Hepatocyte (in vitro differentiated cells): ENCODE data around the gene DNAJC25.

ENCODE experiments used
- CTCF ChIP-seq: fragments of 200-600 bp; sonication (generic); IDR thresholded peaks from 2 replicates; pipeline ENCODE4 v1.5.1; 2016; ENCODE audit warnings: antibody characterized with exemption, mild to moderate bottlenecking; ENCODE audit not compliant: poor library complexity
- EZH2 ChIP-seq: fragments of 200-600 bp; sonication (generic); IDR thresholded peaks from 2 replicates; pipeline ENCODE4 v1.6.1; 2016; ENCODE audit warnings: antibody characterized with exemption, mild to moderate bottlenecking, borderline replicate concordance

- TF ChIP-seq CTCF (no peak), EZH2 (no peak)
Observed at GRCh38 chr9:111668026-111668573, 37.0 kb downstream of the DNAJC25 start.
